Measurements from ENCODE around the gene TEKT2.

Gene TEKT2

DNA sequence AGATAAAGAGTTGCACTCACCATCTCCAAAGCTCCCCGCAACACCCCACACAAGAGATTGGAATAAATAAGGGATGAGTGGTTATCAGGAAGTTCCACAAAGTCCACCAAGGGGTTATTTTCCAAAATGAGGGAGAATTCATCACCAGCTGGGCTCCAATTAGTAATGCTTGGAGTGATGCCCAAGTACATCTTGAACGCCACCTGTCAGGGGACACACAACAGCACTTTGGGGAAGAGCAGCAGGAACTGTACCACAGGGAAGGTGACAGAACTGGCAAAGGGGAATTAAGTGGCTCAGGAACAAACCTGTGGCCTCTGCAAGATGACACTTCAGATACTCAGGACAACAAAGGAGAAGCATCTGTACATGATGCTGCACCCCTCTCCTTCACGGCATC, 53.9 kb downstream of the TEKT2 start:
- H3K4me3 ChIP-seq (ENCODE audit: low read depth in 1 of 2, low read length in 2 of 2) = no peak overlapping the region

More for the DNA sequence above, 53.9 kb downstream of the TEKT2 start:
- Histone ChIP-seq H3K27ac (ENCODE audit: low read depth, low read length) (no peak overlapping the region), H3K9ac (ENCODE audit: low read depth in 1 of 2, low read length in 2 of 2) (no peak overlapping the region), H3K9me3 (ENCODE audit: control insufficient read depth in 1 of 2, low read length in 2 of 2) (no peaks in the 10 kb centered on the region), H3K27me3 (ENCODE audit: control insufficient read depth in 1 of 2, insufficient read depth in 2 of 2, low read length in 2 of 2) (no peaks in the 10 kb centered on the region), H3K4me1 (ENCODE audit: control insufficient read depth in 1 of 2, insufficient read depth in 2 of 2, low read length in 2 of 2) (peaks cover 11 to 17% of the 10 kb centered on the region in 2 donors), H3K36me3 (ENCODE audit: control insufficient read depth in 1 of 2, insufficient read depth in 2 of 2, low read length in 2 of 2) (peaks cover 29 to 35% of the 10 kb centered on the region in 2 donors)
